Measurements from ENCODE around the gene CAPN2.
"Not testable (repeated sequence)": the region's sequence is repeated elsewhere in the genome, so short reads cannot be mapped to it uniquely, and the experiment has no call there.

The CAPN2 gene

DNA sequence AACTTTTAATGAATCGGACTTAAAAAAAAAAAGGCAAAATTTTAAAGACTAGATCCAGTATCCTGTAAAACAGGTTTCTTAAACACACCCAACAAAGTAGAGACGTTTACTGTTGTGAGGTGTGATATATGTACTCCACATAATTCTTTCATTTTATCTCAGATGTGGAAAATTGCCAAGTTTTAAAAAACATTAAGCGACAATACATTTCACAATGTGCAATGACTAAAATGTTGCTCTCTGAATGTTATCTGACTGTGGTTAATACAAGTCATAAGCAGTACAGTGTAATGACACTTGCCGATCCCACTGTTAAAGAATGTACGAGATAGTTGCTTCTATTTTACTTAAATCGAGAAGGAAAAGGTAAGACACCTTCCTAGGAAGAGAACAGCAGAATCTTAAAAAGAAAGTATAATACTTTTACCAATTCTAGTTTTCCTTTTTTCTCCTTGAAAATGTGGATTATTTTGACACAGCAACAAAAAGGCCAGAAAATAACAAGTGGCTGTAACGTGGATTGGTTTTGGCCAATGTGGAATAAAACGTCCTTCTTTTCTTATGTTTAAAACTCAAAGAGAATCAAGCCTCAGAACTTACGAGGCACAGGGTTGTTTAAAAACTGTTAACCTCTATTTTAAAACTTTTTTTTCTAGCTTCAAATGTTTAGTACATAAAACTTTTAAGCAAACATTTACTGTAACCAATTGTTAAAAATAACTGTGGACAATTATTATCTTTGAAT, 82.0 kb downstream of the CAPN2 start:
- no peak for DNase-seq

DNA sequence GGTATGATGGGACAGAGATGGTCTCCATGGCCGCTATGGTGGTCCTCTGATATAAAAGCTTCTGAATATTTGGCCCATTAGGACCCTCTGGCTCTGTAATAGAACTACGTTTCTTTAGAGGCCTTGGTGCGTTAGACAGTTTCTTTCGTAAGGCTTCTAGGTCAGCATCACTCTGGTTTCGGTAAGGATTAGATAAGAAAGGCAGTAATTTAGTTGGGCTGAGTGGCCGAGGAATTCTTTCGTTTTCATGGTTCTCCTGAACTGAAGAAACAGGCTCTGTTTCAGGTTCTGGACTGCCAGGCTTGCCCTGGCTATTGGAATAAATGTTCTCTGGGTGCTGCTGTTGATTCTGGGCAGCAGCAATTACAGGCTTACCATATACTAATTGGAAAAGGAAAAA, 83.9 kb downstream of the CAPN2 start:
- DNase-seq = no peak

DNA sequence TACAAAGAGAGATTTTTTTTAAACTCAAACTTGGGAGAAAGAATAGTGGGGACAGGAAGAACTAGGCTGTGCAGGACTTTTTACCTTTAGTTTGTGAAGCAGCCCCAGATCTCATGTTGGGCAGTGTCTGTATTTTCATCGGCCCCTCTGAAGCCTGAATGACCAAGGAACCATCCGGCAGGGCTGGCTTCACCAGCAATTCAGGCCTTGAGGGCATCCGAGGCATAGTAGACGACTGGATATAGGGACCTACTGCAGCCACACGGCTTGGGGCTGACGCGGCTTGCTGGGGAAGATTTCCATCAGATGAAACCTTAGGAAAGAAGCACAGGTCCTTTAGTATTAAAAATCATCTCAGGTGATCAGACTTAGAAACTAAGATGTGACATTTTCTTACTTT, 89.7 kb downstream of the CAPN2 start:
- no peak for DNase-seq

DNA sequence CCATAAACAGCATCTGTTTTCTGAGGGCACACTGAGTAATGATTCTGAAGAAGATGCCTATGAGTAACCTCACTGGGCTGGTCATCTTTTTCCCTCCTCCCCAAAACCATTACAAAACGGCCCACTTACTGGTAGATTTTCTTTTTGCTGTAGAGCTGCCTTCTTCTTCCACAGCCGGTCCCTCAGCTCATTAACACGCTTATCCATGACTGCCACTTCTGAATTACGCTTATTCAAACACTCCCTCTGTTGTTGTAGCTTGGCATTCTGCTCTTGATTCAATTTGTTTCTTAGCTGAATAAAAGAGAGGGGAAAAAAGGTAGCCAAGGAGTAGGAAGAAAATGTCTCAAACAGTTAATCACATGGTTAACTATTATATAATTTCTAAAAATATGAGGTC, 90.3 kb downstream of the CAPN2 start:
- DNase-seq = no peak

DNA sequence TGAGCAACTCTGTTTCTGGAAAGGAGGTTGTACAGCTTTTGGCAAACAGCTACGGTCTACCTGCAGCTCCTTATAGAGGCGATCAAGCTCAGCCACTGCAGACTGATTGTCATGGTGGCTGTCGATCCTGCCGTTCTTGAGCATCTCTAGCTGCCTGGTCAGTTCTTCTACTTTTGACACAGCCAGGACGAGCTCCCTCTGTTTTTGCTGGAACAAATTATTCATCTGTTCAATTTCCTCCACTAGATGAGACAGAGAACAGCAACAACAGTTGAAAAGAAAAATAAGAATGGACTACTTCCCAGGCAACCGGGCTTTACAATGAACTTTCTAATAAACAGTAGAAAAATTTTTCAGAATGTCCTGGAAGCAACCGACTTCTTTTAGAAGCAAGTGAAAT, 90.9 kb downstream of the CAPN2 start:
- no peak for DNase-seq

DNA sequence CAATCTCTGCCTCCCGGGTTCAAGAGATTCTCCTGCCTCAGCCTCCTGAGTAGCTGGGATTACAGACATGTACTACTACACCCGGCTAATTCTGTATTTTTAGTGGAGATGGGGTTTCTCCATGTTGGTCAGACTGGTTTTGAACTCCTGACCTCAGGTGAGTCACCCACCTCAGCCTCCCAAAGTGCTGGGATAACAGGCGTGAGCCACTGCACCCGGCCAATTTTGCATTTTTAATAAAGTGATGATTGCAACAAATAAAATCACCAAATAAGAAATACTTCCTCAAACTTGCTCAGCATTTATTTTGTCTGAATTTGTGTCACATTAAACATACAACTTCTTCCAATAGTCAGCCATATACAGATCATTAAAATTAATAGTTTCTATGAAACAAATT, 97.6 kb downstream of the CAPN2 start:
- not testable (repeated sequence) for DNase-seq

DNA sequence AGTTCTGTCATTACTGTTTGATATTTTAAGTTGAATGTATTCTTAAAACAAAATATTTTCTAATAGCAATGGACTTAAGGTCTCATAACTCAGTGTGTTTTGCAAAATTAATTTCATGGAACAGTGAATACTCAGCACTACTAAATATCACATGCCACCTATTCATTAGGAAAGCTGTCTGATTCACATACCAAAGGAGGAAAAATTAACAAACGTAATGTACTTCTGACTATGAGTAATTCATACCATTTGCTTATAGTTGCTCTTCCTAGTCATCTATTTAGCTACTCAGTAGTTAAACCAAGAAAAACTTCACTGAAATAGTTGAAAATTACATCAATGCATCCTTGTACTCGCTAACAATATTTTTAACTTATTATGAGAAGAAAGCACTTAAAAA, 98.2 kb downstream of the CAPN2 start:
- no peak for DNase-seq

DNA sequence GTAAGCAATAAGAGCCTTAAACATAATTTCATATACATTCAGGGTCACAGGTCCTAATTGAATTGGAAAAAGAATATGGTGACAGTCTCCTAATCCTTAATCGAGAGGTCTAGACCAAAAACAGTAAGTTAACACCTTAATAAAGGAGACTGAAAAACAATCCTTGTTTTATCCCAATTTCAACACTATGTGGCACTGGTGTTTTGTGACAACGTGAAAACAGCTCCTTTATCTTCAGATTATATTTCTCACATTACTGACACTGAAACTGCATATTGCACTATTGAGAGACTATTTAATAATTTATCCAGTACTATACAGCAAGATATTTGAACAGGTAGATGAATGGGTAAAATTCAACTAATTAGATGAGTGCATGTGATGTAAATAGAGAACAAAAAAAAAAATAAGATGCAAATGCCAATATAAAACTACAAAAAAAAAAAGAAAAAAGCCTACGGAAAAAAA, 99.3 kb downstream of the CAPN2 start:
- no peak for DNase-seq

DNA sequence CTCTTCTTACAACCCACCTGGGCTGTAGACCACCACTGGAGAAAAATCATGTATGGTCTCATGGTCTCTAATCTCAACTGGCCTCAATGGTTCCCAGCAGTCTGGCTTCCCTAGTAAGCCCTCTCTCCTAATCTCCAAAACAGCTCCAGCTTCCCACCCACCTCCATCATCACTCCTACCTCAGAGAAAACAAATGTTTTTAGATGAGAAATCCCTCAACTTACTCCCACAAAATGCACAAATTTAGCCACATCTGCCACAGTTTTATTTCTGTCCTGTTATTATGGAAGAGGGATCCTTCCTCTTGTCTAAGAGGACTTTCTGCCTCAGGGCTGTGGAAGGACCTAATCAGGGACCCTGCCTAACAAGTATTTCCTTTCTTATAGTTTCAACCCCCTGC, 101.3 kb downstream of the CAPN2 start:
- DNase-seq = no peak

DNA sequence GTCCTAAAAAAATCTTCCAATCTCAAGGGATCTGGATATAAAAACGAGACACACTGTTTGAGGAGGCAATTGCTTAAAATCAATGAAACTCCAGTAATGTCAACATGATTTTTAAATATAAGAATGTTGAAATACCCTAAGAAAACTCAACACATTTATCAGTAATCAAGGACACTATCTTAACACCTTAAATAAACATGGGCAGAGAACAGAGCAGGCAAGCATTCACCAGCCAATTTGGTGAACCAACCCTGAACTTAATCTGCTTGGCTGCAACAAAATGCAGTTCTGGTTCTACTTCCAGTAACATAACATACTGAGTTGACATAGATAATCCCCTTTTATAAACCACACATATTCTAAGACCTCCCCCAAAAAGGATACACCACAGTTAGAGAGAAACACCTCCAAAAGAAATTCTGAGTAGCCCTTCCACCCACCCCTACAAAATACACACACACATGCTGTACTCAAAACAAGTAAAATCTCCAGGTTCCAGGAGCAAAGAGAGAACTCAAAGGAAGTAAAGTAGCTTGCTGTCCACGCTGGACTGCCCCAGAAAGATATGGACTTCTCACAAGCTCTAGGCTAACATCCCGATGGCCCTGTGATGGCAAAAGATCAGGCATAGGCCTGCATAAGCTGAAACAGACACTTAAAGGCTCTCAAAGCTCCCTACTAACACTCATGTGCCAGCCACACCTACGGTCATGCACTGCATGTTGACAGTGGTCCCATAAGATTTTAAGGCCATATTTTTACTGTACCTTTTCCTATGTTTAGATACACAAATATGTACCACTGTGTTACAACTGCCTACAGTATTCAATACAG, 102.9 kb downstream of the CAPN2 start:
- DNase-seq = no peak

DNA sequence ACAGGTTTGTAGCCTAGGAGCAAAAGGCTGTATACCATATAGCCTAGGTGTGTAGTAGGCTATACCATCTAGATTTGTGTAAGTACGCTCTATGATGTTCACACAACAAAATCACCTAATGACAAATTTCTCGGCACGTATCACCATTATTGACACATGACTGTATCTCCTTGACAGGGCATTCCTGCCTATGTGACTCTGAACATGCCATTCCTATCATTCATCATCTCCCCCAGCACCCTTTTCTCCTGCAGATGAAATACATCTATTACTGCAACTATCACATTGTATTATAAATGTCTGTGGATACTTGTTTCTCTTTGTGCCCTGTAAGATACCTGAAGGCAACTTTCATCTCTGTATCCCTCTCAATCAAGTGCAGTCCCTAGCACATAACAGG, 103.5 kb downstream of the CAPN2 start:
- DNase-seq = no peak

DNA sequence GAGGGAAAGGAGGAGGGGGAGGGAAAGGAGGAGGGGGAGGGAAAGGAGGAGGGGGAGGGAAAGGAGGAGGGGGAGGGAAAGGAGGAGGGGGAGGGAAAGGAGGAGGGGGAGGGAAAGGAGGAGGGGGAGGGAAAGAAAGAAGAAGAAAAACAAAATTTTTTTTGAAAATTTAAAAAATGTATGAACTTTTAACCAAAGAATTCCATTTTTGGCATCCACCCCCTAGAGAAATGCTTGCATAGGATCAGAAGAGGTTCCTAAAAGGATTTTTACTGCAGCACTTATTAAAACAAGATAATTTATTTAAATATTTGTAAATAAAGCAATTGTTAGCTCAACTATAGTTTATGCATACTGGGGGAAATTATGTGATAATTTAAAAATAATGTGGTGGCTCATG, 104.9 kb downstream of the CAPN2 start:
- not testable (repeated sequence) for DNase-seq

DNA sequence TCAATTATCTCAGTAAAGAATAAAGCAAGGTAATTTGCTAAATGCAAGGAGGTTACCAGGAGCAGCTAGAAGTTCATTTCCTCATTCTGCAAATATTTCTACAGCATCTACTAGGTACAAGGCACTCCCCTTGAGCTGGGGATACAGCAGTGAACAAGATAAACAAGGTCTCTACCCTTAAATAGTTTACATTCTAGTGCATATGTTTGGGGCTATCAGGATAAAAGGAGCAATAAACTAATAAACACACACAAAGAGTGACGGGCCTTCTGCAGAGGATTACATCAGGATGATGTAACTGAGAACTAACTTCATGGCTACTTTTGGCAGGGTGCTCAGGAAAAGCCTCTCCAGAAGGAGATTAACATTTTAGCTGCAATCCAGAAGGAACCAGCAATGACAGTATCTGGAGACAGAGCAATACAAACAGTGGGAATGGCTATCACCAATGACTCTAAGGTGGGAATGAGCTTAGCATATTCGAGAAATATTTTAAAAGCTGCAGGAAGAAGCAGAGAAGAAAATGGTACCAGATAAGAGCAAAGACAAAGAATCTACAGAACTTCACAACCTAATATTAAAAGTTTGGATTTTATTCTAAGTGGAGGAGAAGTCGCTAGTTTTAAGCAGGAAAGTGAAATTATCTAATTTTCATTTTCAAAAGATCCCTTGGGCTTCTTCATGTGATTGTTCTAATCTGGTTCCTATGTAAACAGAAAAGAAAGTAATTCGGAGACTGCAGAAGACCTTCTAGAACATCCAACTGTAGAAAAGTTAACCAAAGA, 107.6 kb downstream of the CAPN2 start:
- no peak for DNase-seq

DNA sequence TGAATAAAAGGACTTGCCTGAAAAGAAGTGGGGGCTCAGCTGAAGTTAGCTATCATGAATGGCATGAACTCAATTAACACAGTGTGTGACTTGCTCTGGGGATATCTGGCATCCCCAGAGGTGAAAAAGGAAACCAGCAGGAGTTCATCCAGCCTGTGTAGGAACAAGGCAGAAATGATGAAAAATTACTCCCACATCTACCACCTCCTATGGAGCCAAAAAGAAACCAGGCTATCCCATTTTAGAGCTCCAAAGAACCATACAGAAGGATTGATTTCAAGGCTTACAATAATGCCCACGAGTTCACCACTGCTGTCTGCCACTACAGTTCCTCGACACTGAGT, 108.1 kb downstream of the CAPN2 start:
- no peak for DNase-seq

DNA sequence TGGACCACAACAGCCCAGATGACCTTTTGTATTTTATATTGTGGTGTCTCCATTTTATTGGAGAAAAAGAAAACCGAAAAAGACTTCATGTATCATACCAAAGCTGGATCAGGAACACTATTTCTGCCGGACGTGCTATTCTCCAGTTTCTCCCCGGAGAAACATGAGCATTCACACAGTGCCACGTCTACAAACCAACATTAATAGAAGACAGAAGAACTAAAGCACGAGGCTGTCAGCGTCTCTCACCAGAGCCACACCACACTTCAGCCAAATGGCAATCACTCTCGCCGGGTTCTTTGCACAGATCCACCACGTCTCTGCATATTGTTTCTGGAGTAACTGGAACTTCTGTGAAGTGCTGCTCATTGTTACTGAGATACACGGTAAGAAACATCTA, 108.6 kb downstream of the CAPN2 start:
- no peak for DNase-seq

DNA sequence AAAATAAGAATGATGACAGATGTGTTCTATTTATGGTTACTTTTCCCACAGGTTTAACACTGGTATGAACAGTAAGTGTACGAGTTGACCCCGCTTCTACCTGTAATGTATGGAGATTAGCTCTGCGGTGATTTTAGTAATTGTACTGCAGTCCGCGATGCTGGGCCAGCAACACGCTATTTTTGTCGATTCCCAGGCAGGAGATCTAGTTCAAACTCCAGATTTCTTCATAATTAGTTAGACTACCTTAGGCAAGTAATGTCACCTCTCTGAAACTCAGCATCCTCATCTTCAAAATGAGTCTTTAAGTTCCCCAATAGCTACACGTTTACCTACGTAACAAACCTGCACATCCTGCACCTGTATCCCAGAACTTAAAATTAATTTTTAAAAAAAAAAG, 111.9 kb downstream of the CAPN2 start:
- DNase-seq = no peak

DNA sequence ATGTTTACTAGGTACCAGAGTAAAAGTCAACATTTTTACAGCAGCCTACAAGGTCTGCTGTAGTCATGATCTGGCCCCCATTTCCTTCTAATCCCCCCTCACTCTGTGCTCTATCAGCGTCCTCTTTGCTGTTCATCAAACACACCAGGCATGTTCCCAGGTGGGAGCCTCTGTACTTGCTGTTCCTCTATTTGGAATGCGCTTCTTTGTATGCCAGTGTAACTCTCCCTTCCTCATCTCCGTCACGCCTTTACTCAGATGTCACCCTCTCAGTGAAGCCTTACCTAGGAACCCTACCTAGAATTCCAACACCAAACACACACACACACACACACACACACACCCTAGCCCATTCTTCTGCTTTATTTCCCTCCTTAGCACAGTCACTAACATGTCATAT, 112.4 kb downstream of the CAPN2 start:
- no peak for DNase-seq

All from stimulated activated CD4-positive, alpha-beta T cell treated with anti-CD3 and anti-CD28 coated beads, Interleukin-4, amount 100 ng/mL, for 4 hours (primary cell).